Panc1 (cell line): ENCODE measurements around the gene RANBP3L. TPM values are rescaled to one million over a fixed set of nuclear protein-coding genes. Genes with fewer than 3 reads are reported as not detected.

ENCODE experiments used
- ATAC-seq: fragments of 200-7000 bp; cut with Tn5 transposase; 2 replicates; pipeline ENCODE4 v1.9.1; 2020; ENCODE audit warnings: mild to moderate bottlenecking, moderate library complexity
- BruUV-seq: library from RNA; stranded (reverse); fragments of 400-500 nt; replicated peaks from 2 replicates; lab custom pipeline; 2021; lab: Mats Ljungman, UMichigan
- CTCF ChIA-PET: fragments of 300-600 bp; sonication (Branson Sonifier 250); formaldehyde crosslinking; loops from one replicate; lab custom pipeline; 2022; ENCODE audit warnings: antibody characterized with exemption; lab: Charles Lee
- POLR2A ChIA-PET: fragments of 300-600 bp; sonication (Branson Sonifier 250); formaldehyde crosslinking; loops from one replicate; lab custom pipeline; 2022; ENCODE audit warnings: antibody characterized with exemption; lab: Charles Lee
- DNase-seq: peaks from one replicate; pipeline ENCODE4 v3.0.0-alpha.2; 2010; ENCODE audit warnings: low read depth, low spot score
- H3K27ac ChIP-seq: 2 replicates; pipeline ENCODE4 v1.5.1; 2011; ENCODE audit warnings: mild to moderate bottlenecking, low read length, inconsistent platforms
- H3K27me3 ChIP-seq: fragments of 200-500 bp; sonication (Bioruptor generic); 2 replicates; pipeline ENCODE4 v1.6.0; 2014; ENCODE audit warnings: low read length, inconsistent platforms; ENCODE audit not compliant: control insufficient read depth, insufficient read depth
- H3K36me3 ChIP-seq: fragments of 200-500 bp; sonication (Bioruptor generic); 2 replicates; pipeline ENCODE4 v1.5.1; 2014; ENCODE audit warnings: inconsistent platforms, mild to moderate bottlenecking, low read length, moderate library complexity; ENCODE audit not compliant: control insufficient read depth, insufficient read depth
- H3K4me1 ChIP-seq: 2 replicates; pipeline ENCODE4 v1.5.1; 2011; ENCODE audit warnings: inconsistent platforms, mild to moderate bottlenecking, low read length, moderate library complexity; ENCODE audit not compliant: control insufficient read depth, insufficient read depth
- H3K4me3 ChIP-seq, 2 experiments: 2 replicates each; pipeline ENCODE4 v1.5.1; 2011 to 2012; ENCODE audit warnings: low read depth in 2 of 2, low read length in 2 of 2, mild to moderate bottlenecking in 2 of 2, inconsistent platforms in 1 of 2, moderate library complexity in 1 of 2
- H3K9me3 ChIP-seq: fragments of 200-500 bp; sonication (Bioruptor generic); 2 replicates; pipeline ENCODE4 v1.5.1; 2014; ENCODE audit warnings: low read depth, mild to moderate bottlenecking, inconsistent platforms, low read length, moderate library complexity; ENCODE audit not compliant: control insufficient read depth, insufficient read depth
- POLR2AphosphoS5 ChIP-seq: IDR thresholded peaks from 2 replicates; pipeline ENCODE4 v1.6.1; 2012; ENCODE audit warnings: mild to moderate bottlenecking, low read depth, low read length, moderate library complexity
- SIN3A ChIP-seq: IDR thresholded peaks from 2 replicates; pipeline ENCODE4 v1.6.1; 2012; ENCODE audit warnings: low read depth, mild to moderate bottlenecking, low read length, moderate library complexity, borderline replicate concordance; ENCODE audit not compliant: insufficient read depth
- TCF7L2 ChIP-seq: IDR thresholded peaks from 2 replicates; pipeline ENCODE4 v1.6.1; 2011; ENCODE audit warnings: mild to moderate bottlenecking, low read depth, low read length, inconsistent platforms
- in situ Hi-C: cut with HindIII; loops from 2 replicates; pipeline ENCODE4 v1.10.0; 2016; ENCODE audit warnings: low sequenced_read_pairs, low pct_unique_long_range_greater_than_20kb
- intact Hi-C: fragments of 100-400 bp; cut with micrococcal nuclease; formaldehyde crosslinking; loops from one replicate; pipeline ENCODE4 v1.10.0; 2022; ENCODE audit not compliant: unreplicated experiment
- total RNA-seq: library from RNA; stranded (reverse); gene quantifications from one replicate; pipeline ENCODE4 v1.2.1, GENCODE V29; 2021; ENCODE audit not compliant: unreplicated experiment
- TF ChIP-seq, protein P1 (sequence below): fragments of 450-650 bp; IDR thresholded peaks from 2 replicates; pipeline ENCODE4 v1.5.1; 2017; ENCODE audit warnings: mild to moderate bottlenecking
- TF ChIP-seq, protein P2 (sequence below), 2 experiments: IDR thresholded peaks; 2 replicates each; pipeline ENCODE4 v1.6.1; 2011 to 2012; ENCODE audit warnings: low read depth in 2 of 2, control low read depth in 1 of 2, low read length in 1 of 2, mild to moderate bottlenecking in 1 of 2, moderate library complexity in 1 of 2; ENCODE audit not compliant: insufficient read depth in 1 of 2

RANBP3L gene
- total RNA-seq, 1 experiment from 2014 or later = 0.28 TPM

DNA sequence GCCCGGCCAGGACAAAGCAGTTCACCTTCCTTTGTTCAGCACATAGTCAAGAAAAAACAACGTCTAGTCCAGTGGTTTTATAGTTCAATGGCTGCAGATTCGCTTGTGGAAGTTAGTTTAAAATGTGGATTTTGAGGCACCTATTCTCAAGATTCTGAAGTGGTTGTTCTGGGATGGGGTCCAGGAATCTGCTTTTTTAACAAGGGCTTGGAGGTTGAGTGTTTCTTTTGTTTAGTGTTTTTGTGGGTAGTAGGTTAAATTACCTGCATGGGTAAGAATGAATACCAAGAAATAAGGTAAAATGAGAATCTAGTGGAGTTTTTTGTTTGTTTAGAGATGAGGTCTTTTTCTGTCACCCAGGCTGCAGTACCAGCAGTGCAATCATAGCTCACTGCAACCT lies 31.5 kb downstream of the RANBP3L start:
- Histone ChIP-seq H3K9me3 (no peaks in the 10 kb centered on the region), H3K4me3 (no peak overlapping the region), H3K36me3 (no peaks in the 10 kb centered on the region), H3K27me3 (0 out of 2 replicates have a peak, but pooled peaks cover 2% of the 10 kb centered on the region), H3K4me1 (no peaks in the 10 kb centered on the region), H3K27ac (no peak overlapping the region)
- in situ Hi-C loops = no loop called here
- ChIA-PET CTCF (no interaction called here), POLR2A (no interaction called here)
- no peak for ATAC-seq
- no TSS peak for BruUV-seq
- intact Hi-C loops = no loop called here
- no peak for TF ChIP-seq TCF7L2
- TF ChIP-seq SIN3A = no peak
- TF ChIP-seq, protein P1, sequence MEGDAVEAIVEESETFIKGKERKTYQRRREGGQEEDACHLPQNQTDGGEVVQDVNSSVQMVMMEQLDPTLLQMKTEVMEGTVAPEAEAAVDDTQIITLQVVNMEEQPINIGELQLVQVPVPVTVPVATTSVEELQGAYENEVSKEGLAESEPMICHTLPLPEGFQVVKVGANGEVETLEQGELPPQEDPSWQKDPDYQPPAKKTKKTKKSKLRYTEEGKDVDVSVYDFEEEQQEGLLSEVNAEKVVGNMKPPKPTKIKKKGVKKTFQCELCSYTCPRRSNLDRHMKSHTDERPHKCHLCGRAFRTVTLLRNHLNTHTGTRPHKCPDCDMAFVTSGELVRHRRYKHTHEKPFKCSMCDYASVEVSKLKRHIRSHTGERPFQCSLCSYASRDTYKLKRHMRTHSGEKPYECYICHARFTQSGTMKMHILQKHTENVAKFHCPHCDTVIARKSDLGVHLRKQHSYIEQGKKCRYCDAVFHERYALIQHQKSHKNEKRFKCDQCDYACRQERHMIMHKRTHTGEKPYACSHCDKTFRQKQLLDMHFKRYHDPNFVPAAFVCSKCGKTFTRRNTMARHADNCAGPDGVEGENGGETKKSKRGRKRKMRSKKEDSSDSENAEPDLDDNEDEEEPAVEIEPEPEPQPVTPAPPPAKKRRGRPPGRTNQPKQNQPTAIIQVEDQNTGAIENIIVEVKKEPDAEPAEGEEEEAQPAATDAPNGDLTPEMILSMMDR = no peak
- no peak for TF ChIP-seq POLR2AphosphoS5
- TF ChIP-seq, protein P2, sequence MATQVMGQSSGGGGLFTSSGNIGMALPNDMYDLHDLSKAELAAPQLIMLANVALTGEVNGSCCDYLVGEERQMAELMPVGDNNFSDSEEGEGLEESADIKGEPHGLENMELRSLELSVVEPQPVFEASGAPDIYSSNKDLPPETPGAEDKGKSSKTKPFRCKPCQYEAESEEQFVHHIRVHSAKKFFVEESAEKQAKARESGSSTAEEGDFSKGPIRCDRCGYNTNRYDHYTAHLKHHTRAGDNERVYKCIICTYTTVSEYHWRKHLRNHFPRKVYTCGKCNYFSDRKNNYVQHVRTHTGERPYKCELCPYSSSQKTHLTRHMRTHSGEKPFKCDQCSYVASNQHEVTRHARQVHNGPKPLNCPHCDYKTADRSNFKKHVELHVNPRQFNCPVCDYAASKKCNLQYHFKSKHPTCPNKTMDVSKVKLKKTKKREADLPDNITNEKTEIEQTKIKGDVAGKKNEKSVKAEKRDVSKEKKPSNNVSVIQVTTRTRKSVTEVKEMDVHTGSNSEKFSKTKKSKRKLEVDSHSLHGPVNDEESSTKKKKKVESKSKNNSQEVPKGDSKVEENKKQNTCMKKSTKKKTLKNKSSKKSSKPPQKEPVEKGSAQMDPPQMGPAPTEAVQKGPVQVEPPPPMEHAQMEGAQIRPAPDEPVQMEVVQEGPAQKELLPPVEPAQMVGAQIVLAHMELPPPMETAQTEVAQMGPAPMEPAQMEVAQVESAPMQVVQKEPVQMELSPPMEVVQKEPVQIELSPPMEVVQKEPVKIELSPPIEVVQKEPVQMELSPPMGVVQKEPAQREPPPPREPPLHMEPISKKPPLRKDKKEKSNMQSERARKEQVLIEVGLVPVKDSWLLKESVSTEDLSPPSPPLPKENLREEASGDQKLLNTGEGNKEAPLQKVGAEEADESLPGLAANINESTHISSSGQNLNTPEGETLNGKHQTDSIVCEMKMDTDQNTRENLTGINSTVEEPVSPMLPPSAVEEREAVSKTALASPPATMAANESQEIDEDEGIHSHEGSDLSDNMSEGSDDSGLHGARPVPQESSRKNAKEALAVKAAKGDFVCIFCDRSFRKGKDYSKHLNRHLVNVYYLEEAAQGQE (IDR thresholded peaks at IDR 0.05; ENCODE audit: insufficient read depth in 1 of 2, low read depth in 2 of 2, low read length in 1 of 2) = no peak
- DNase-seq = no peak

DNA sequence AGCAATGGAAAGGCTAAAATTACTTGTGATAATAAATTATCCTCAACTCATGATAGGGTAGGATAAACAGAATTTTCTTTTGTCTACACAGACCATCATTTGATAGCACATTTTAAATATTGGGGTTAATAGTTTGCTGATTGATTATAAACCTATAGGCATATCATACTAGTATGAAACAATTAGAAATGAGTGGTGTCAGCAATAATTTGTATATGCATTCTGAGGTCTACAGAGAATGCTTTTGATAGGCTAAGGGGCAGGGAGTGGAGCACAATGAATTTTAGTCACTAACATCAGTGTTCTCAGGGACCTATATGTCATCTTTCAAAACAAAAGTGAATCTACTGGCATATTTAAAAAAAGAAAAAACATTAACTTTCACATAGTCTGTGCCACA lies 32.2 kb downstream of the RANBP3L start:
- H3K27ac ChIP-seq = no peak overlapping the region
- CTCF ChIA-PET = no interaction called here
- no peak overlapping the region for H3K4me3 ChIP-seq
- intact Hi-C loops (loop anchor here (5.0 kb wide), 1 partner anchor 238 kb away; no protein-coding TSS in a partner anchor), in situ Hi-C loops (no loop called here)
- H3K27me3 ChIP-seq = 0 out of 2 replicates have a peak, but pooled peaks cover 2% of the 10 kb centered on the region
- H3K36me3 ChIP-seq = no peaks in the 10 kb centered on the region
- no TSS peak for BruUV-seq
- H3K9me3 ChIP-seq = no peaks in the 10 kb centered on the region
- no peak for TF ChIP-seq POLR2AphosphoS5
- TF ChIP-seq SIN3A = no peak
- TF ChIP-seq, protein P1 = no peak
- TF ChIP-seq, protein P2 (IDR thresholded peaks at IDR 0.05; ENCODE audit: insufficient read depth in 1 of 2, low read depth in 2 of 2, low read length in 1 of 2) = no peak
- no peak for TF ChIP-seq TCF7L2
- DNase-seq = no peak
- no peak for ATAC-seq
- H3K4me1 ChIP-seq = no peaks in the 10 kb centered on the region
- POLR2A ChIA-PET = no interaction called here
